Measurements from ENCODE around the gene HDGFL3. TPM values are rescaled to one million over a fixed set of nuclear protein-coding genes. Genes with fewer than 3 reads are reported as not detected.

Gene HDGFL3
- total and polyA plus RNA-seq, 2 experiments from 2014 or later, result 68.6 to 135 TPM

- peaks cover 7% of the 10 kb centered on the region; the same call in 1 of the 2 replicates for H3K9me2 ChIP-seq (ENCODE audit: insufficient read depth)
- TF ChIP-seq EZH2phosphoT487 (IDR thresholded peaks at IDR 0.05; ENCODE audit: unreplicated experiment) (no peak), ZNF462 (CRISPR knock-in tag; IDR thresholded peaks at IDR 0.05) (no peak), ZNF114 (CRISPR knock-in tag; IDR thresholded peaks at IDR 0.05) (no peak), EZH2 (IDR thresholded peaks at IDR 0.05; ENCODE audit: low read depth, unreplicated experiment) (no peak), STAT1 (IDR thresholded peaks at IDR 0.05; ENCODE audit: unreplicated experiment) (no peak), JUNB (IDR thresholded peaks at IDR 0.05; ENCODE audit: unreplicated experiment) (no peak), ETS1 (IDR thresholded peaks at IDR 0.05) (no peak), CREB1 (CRISPR knock-in tag; IDR thresholded peaks at IDR 0.05; ENCODE audit: low read depth) (no peak), POLR2AphosphoS5 (IDR thresholded peaks at IDR 0.05; ENCODE audit: low read depth) (no peak), CTCF (conservative IDR thresholded peaks at IDR 0.05; ENCODE audit: low read depth in 2 of 2) (no peak), REST (IDR thresholded peaks at IDR 0.05; ENCODE audit: unreplicated experiment) (no peak), ZNF331 (CRISPR knock-in tag; IDR thresholded peaks at IDR 0.05; ENCODE audit: low read depth) (no peak), NANOG (IDR thresholded peaks at IDR 0.05; ENCODE audit: borderline replicate concordance) (no peak)
- Mint-ChIP-seq H3K27me3 (ENCODE audit: insufficient read depth, low read depth, poor library complexity) (no peaks in the 10 kb centered on the region), H3K4me3 (no peak overlapping the region), H3K9me3 (no peaks in the 10 kb centered on the region), H3K36me3 (ENCODE audit: low read depth) (no peaks in the 10 kb centered on the region), H3K27ac (no peak overlapping the region), H3K4me1 (no peaks in the 10 kb centered on the region)
- no peaks in the 10 kb centered on the region for H3K79me2 ChIP-seq (replicated peaks; ENCODE audit: insufficient read depth)
- H3K4me2 ChIP-seq, result no peak overlapping the region
- no peaks in the 10 kb centered on the region for H3K4me1 ChIP-seq (ENCODE audit: insufficient read depth)
- H2AFZ ChIP-seq, result no peak overlapping the region
- no peak overlapping the region for H3K27ac ChIP-seq (ENCODE audit: low read depth)
- no peaks in the 10 kb centered on the region for H3K36me3 ChIP-seq (ENCODE audit: insufficient read depth)
- DNase-seq (ENCODE audit: low spot score) (no peak), ATAC-seq (no peak)
- H3K27me3 ChIP-seq (ENCODE audit: insufficient read depth), result no peaks in the 10 kb centered on the region
- no peaks in the 10 kb centered on the region for H4K20me1 ChIP-seq (replicated peaks; ENCODE audit: insufficient read depth)
- no peaks in the 10 kb centered on the region for H3F3A ChIP-seq (replicated peaks; ENCODE audit: low read depth)
- no peak overlapping the region for H3K4me3 ChIP-seq
These were observed 120.0 kb downstream of the HDGFL3 start for GRCh38 chr15:83087576-83087975.
